GM10847 (cell line): ENCODE results near the gene WASL.

Experiments
- POLR2A ChIP-seq: IDR thresholded peaks from 2 replicates; pipeline ENCODE4 v1.6.1; 2011; ENCODE audit not compliant: insufficient read length; ENCODE audit errors: extremely low read depth

The WASL gene

DNA sequence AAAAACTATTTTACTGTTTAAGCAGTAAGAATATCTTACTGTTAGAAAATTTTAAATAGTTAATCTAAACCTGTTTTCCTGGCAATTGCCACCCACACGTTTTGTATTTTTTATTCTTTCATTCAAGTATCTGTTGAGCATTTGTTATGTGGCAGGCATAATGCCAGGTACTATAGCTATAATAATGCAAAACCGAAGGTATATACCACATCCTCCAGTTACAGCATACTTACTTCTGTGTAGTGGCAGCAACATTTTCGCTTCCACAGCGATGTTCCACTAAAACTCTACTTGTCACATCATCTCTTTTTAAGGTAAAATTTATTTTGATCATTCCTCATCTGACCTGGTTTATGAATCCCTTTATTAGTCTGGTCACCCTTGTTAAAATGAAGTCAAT lies 30.0 kb downstream of the WASL start:
- TF ChIP-seq POLR2A: no peak

DNA sequence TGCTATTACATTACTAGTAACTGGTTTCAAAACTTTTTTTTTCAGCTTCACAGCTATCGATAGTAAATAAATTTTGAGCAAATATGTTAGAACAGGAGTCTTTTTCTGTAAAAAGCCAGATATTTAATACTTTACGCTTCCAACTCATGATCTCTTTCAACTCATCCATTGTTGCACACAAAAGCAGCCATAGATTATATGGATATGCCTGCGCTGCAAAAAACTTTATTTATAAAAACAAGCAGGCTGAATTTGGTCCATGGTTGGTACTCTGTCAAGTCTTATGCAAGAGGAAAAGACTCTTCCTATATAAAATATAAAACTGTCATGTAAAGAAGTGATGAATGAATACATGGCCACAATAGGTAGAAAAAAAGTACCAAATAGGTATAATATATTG lies 31.1 kb downstream of the WASL start:
- TF ChIP-seq POLR2A: no peak

DNA sequence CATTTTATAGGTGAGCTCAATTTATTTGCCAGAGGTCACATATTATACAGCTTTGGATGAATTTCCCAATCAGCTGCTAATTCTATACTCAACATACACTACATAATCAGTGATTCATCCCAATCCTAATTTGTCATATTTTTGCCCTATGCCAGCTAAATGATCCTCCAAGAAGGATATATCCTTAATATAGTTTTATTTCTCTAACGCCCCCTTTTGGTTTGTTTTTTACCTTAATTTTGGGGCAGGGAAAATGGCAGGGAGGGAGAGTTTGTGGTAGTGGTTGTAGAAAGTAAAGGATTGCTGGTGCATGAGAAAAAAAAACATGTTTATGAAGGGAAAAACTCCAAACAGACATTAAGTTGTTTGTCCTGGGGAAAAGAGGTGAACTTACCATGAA lies 31.9 kb downstream of the WASL start:
- no peak for TF ChIP-seq POLR2A

DNA sequence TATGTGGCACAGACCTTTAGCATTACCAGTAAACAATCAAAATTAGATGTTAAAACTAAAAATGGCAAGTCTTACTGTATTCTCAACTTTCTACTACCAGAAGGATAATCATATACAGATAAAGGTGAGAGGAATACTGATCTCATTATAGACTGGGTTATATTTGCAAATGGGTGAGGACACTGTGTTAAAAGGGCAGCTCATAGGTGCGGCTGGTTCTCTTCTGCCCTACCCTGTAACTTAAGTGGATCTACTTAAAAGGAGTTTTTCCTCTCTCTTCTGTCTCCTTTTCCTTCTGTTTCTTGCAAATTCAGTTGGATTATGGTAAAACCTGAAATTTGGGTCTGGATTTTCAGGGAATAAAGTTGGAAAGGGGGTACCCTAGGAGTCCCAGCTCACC lies 33.0 kb downstream of the WASL start:
- no peak for TF ChIP-seq POLR2A

DNA sequence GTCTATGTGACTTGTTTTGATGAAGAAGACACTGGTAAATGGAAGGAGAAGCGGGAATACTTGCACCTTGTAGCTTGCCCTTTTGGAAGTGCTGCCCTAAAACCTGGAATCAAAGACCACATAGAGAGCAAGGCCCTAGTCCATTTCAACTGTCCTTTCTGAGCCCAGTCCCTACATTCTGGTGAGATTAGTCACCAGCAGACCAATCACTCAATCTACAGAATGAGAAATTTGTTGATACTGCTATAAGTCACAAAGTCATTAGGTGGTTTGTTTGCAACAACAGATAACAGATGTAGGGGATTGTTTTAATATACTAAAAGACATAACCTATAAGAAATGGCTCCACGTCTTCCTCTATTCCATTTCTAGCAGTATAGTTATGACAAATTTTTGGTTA lies 33.6 kb downstream of the WASL start:
- TF ChIP-seq POLR2A: no peak

DNA sequence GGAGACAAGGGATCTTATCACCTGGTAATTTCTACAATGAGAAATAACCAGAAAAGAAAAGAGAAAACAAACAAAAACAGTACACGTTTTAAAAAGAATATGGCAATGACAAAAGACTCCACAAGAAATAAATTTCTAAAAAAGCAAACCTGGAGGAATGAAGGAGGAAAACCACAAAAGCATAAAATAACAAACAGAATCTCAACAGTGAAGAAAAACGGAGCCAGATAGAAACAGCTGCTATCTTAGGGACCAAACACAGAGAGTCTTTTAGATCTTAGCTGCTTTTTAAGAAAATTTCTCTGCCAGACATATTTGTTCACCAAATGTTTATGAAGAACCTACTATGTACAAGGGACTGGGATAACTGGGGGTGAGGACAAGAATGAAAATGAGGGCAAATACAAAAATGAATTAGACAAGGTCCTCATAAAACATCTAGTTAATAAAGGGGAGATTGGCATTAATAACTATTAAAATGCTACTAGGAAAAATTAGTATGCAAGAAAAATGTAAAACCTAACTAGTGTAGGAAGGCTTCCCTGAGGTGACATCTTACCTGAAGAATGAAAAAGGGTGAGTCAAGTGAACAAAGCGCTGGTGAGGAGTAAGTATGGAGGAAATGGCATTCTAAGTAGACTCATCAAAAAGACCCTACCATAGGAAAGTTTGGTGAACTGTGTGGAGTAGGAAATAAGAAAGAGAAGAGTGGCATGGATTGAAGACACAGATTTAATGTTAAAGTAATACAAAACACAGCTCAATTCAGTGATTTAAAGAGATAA lies 34.3 kb downstream of the WASL start:
- TF ChIP-seq POLR2A: no peak

DNA sequence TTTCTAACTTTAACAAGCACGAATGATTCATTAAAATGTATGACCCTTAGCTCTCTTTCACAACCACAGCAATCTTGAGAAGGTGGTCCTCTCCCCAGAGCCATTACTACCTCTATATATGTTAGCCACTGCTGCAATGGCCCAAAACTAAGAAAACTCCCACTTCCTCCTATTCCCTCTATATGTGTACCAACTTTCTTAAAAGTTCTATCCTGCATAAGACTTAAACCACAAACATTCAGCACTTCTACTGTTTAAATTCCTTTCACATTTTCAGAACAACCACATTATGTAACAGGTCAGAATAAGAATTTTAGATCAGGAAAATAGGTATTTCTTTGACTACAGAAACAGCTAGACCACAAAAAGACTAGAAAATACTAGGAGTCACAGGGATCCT lies 36.2 kb downstream of the WASL start:
- TF ChIP-seq POLR2A: no peak

DNA sequence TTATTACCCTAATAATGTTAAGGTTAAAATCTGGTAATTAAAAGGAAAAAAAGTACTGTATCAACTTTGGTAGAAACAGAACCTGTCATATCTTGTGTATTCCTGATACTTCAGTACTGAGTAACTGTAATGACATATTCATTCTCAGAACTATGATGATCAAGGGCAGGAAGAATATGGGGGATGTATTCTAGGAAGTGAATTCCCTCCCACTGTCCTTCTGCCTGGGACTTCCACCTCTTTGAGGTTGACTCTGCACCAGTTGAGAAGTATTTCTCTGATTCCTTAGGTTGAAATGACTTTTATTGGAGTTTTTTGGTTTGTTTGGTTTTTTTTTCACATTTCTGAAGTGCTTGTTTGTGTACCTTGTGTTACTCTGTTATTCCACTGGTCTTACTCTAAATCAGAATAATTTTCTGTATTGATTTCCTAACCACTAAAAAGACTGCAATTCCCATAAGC lies 36.9 kb downstream of the WASL start:
- no peak for TF ChIP-seq POLR2A

DNA sequence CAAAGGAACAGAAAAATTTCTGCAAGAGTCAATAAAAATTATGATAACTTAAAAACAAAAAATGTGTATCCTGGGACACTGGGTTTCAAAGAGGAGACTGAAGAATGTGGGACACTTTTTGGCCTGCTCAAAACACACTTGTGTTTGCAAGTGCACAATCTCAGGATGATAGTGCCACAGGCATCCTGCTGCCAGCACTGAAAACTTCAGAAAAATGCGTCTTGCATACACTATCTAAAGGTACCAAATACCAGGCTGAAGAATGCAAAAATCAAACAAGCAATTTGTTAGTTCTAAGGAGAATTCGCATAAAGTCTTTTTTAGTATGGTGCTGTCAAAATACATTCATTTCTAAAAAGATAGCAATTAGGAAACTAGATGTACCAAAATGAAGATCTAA lies 38.1 kb downstream of the WASL start:
- TF ChIP-seq POLR2A: no peak

DNA sequence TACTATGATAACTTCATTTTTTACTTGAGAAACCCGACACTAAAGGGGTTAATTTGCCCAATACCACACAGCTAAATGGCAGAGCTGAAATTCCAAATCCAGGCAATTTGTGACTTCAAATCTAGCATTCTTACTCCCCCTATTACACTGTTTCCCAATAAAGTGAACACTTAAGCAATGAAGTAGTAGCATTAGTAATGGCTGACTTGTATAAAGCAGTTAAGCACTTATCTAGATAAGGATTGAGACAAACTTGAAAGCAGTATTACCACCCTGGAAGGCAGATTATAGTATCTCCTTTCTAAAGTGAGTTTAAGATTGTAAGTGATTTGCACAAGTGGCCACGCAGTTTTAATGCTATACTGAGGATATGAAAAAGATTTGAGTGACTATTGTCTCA lies 39.3 kb downstream of the WASL start:
- TF ChIP-seq POLR2A: no peak

DNA sequence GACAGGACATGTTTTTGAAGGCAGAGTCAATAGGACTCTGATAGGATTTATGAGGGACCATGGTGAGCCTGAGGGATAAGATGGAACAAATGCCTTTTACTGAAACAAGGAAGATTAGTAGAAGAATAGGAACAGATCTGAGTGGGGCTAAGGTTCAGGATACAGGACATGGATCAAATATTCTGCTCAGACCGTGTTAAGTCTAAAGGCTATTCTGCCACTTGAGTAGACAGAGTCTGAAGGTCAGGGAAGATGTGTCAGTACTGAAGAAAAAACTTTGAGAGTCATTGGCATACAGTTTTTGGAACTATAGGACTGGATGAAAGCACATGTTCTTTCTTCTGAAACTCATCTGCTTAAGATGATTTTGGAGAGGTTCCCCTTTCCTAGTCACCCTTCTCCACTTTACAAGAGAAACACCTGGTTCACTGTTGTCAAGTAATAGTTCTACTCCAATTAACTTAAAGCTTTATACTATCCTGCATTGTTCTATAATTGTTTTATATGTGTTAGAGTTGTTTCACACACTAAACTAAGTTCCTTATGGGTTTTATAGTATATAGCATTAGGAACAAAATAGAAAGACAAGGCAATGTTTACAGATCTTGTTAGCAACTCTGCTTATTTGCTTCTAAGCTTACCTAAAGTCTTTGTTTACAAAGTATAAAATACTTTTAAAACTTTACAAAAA lies 43.4 kb downstream of the WASL start:
- no peak for TF ChIP-seq POLR2A

DNA sequence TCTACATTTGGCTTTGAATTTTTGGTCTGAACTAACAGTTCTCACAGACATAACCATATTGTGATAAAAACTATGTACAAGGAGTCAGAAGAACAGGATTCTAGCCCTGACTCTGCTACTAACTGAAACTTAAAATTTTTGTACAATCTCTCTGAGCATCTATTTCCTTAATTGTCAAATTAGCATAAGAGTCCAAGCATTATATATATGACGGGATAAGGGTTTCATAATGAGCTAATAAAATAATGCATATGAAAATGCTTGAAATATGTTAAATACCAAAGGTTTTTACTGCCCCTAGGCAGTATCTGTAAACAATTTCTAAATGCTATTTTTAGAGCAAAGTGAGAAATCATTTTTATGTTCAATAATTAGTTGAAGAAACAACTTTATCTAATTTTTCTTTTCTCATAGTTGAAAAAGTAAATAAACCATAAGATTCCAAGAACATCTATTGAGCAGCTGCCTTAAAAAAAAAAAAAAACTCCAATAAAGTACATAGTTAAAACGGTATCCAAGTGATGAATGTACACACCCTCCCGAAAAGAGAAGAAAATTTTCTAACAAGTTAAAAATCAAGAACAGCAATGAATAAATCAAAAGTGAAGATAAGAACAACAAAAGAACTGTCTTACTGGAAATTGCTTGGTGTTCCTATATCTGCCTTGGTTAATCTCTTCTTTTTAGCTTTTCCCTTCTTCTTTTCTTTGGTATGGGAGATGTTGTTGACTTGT lies 52.7 kb downstream of the WASL start:
- no peak for TF ChIP-seq POLR2A

DNA sequence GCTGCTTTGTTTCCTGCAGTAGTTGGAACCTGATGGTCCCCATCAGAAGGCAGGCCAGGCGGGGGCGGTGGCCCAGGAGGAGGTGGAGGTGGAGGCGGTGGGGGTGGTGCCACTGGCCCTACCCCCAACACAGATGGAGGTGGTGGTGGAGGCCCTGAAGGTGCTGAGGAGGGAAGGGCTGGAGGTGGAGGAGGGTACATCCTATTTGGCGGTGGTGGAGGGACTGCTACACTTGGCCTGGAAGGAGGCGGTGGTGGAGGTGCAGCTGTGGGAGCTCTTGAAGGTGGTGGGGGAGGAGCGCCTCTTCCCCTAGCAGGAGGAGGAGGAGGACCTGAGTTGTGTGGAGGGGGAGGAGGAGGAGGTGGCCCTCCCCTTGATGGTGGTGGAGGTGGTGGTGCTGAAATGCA lies 56.3 kb downstream of the WASL start:
- no peak for TF ChIP-seq POLR2A

DNA sequence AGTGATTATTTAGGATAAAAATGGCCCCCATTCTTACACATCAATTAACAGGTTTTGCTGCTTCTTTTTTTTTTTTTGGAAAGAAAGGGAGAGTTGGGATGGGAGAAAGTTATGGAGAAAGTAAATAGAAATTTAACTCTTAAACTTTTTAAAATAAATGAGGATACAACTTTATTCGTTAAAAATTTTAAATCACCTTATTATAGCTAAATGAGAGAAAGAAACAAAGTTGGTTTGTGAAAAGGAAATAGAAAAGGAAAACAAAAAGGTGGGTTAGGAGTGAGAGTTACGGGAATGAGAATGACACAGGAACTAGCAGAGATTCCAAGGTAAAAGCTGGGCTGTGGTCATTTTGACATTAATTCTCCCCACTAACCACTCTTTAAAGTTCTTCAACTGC lies 58.3 kb downstream of the WASL start:
- no peak for TF ChIP-seq POLR2A

DNA sequence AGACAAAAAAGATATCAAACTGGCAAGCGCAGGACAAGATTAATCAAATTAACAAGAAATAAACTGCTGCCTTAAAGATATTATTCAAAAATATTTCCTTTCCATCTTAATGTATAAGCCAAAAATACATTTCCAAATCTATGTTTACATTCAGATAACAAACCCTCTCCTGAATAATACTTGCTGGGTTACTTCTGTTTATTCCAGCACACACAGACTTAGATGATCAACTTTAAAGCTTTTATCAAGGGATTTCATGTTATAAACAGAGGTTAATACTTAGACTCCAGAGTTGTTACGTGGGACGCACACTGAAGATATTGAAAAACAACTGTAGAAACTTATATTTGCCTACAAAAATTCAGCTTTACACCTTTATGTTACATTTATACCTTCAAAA lies 59.6 kb downstream of the WASL start:
- no peak for TF ChIP-seq POLR2A

DNA sequence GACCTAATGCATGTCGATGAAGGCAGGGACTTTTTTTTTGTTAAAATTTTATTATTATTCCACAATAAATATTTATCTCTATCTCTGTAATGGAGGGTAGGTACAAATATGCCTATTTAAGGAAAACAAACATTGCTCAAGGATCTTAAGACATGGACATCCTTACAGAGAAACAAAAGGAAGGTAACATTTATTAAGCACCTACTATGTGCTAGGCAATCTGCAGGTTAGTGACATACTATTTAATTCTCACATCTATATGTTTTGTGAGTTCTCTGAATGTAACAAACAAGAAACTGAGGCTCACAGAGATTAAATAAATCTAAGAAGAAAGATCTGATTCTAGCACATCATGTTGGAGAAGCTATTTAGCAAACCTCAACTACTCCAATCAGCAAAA lies 61.1 kb downstream of the WASL start:
- no peak for TF ChIP-seq POLR2A
